ENCODE results near the gene HPSE2. TPM values are rescaled to one million over a fixed set of nuclear protein-coding genes. Genes with fewer than 3 reads are reported as not detected.

Gene HPSE2
- polyA plus RNA-seq, 1 experiment, result not detected

DNA sequence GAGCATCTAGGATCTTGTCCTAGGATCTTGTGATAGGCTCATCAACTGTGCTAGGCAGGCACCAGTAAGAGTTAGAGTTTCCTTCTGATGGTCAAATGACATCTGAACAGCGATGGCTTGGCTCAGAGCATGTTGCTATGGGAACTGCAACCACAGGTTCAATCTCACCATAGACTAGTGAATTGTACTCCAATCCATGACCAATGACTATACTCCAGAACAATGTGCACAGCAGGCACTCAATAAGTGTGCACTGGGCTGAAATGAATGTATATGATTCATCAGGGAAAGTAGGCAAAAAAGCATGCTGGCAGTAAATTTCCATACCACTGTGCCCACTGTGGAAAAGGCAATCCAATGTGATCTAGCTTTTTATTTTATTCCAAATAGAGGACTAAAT, 625.4 kb downstream of the HPSE2 start:
- Histone ChIP-seq H3K27me3 (ENCODE audit: control insufficient read depth, insufficient read depth, low read length) (no peaks in the 10 kb centered on the region), H3K36me3 (ENCODE audit: control insufficient read depth, insufficient read depth, low read length) (no peaks in the 10 kb centered on the region), H3K4me3 (ENCODE audit: low read depth, low read length) (no peak overlapping the region)
- TF ChIP-seq, protein P1, sequence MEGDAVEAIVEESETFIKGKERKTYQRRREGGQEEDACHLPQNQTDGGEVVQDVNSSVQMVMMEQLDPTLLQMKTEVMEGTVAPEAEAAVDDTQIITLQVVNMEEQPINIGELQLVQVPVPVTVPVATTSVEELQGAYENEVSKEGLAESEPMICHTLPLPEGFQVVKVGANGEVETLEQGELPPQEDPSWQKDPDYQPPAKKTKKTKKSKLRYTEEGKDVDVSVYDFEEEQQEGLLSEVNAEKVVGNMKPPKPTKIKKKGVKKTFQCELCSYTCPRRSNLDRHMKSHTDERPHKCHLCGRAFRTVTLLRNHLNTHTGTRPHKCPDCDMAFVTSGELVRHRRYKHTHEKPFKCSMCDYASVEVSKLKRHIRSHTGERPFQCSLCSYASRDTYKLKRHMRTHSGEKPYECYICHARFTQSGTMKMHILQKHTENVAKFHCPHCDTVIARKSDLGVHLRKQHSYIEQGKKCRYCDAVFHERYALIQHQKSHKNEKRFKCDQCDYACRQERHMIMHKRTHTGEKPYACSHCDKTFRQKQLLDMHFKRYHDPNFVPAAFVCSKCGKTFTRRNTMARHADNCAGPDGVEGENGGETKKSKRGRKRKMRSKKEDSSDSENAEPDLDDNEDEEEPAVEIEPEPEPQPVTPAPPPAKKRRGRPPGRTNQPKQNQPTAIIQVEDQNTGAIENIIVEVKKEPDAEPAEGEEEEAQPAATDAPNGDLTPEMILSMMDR (IDR thresholded peaks at IDR 0.05; ENCODE audit: insufficient read depth, low read depth, low read length), result no peak
- CTCF ChIA-PET, result no interaction called here
- DNase-seq (ENCODE audit: low read depth), result no peak
- POLR2A ChIA-PET, result no interaction called here

- no peak for DNase-seq (ENCODE audit: low read depth)
- ChIA-PET CTCF (no interaction called here), POLR2A (no interaction called here)
- TF ChIP-seq, protein P1 (IDR thresholded peaks at IDR 0.05; ENCODE audit: insufficient read depth, low read depth, low read length), result no peak
- H3K27me3 ChIP-seq (ENCODE audit: control insufficient read depth, insufficient read depth, low read length), result no peaks in the 10 kb centered on the region
- H3K4me3 ChIP-seq (ENCODE audit: low read depth, low read length), result no peak overlapping the region
- H3K36me3 ChIP-seq (ENCODE audit: control insufficient read depth, insufficient read depth, low read length), result no peaks in the 10 kb centered on the region
These were observed 626.4 kb downstream of the HPSE2 start for GRCh38 chr10:98609265-98609664.

DNA sequence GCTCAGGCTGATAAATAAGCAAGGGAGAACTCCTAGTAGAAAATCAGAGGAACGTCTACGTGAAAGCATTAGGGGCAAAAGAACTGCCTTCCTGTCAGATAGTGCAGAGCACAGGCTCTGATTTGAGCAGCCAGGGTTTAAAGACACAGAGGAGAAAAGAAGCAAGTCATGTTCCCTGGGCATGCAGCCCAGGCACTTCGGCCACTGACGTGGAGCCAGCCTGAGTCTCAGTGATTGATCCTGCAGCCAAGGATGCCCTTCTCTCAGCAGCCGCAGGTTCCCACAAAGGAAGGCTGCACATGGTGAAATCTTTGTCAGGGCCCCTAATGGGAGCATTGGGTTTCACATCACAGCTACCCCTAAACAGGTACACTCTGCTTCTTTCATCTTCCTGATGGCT, 627.2 kb downstream of the HPSE2 start:
- no peak for DNase-seq (ENCODE audit: low read depth)
- CTCF ChIA-PET, result no interaction called here
- Histone ChIP-seq H3K27me3 (ENCODE audit: control insufficient read depth, insufficient read depth, low read length) (no peaks in the 10 kb centered on the region), H3K36me3 (ENCODE audit: control insufficient read depth, insufficient read depth, low read length) (no peaks in the 10 kb centered on the region), H3K4me3 (ENCODE audit: low read depth, low read length) (no peak overlapping the region)
- POLR2A ChIA-PET, result no interaction called here
- TF ChIP-seq, protein P1 (IDR thresholded peaks at IDR 0.05; ENCODE audit: insufficient read depth, low read depth, low read length), result no peak

GRCh38 chr10:98602224-98602623, 633.4 kb downstream of the HPSE2 start:
- ChIA-PET CTCF (no interaction called here), POLR2A (no interaction called here)
- Histone ChIP-seq H3K27me3 (ENCODE audit: control insufficient read depth, insufficient read depth, low read length) (no peaks in the 10 kb centered on the region), H3K36me3 (ENCODE audit: control insufficient read depth, insufficient read depth, low read length) (no peaks in the 10 kb centered on the region), H3K4me3 (ENCODE audit: low read depth, low read length) (no peak overlapping the region)
- no peak for DNase-seq (ENCODE audit: low read depth)
- TF ChIP-seq, protein P1 (IDR thresholded peaks at IDR 0.05; ENCODE audit: insufficient read depth, low read depth, low read length), result no peak

- H3K27me3 ChIP-seq (ENCODE audit: control insufficient read depth, insufficient read depth, low read length), result no peaks in the 10 kb centered on the region
- no peak for DNase-seq (ENCODE audit: low read depth)
- H3K4me3 ChIP-seq (ENCODE audit: low read depth, low read length), result no peak overlapping the region
- TF ChIP-seq, protein P1 (IDR thresholded peaks at IDR 0.05; ENCODE audit: insufficient read depth, low read depth, low read length), result no peak
- ChIA-PET CTCF (no interaction called here), POLR2A (no interaction called here)
- H3K36me3 ChIP-seq (ENCODE audit: control insufficient read depth, insufficient read depth, low read length), result no peaks in the 10 kb centered on the region
These were observed 636.5 kb downstream of the HPSE2 start for GRCh38 chr10:98599032-98599610.

Data from BJ (cell line).